ENCODE data around the gene SEZ6L.

Gene SEZ6L

GRCh38 chr22:26273011-26273675 is 103.9 kb downstream of the SEZ6L start:
- Histone ChIP-seq H3K4me1 (ENCODE audit: control insufficient read depth, insufficient read depth, low read length, poor library complexity, severe bottlenecking) (no peaks in the 10 kb centered on the region), H3K27ac (ENCODE audit: low read depth, low read length, severe bottlenecking) (no peak overlapping the region), H3K36me3 (ENCODE audit: control insufficient read depth, insufficient read depth, low read length) (no peaks in the 10 kb centered on the region), H3K4me3 (ENCODE audit: extremely low read depth, insufficient read depth, low read length, poor library complexity, severe bottlenecking) (no peak overlapping the region), H3K9me3 (ENCODE audit: control insufficient read depth, low read length) (no peaks in the 10 kb centered on the region)
- WGBS, 2 experiments (ENCODE audit: insufficient coverage in 2 of 2) = 91 to 96% methylated on average over 11 of the region's 12 CpGs

- H3K9me3 ChIP-seq (ENCODE audit: control insufficient read depth, low read length) = no peaks in the 10 kb centered on the region
- no peaks in the 10 kb centered on the region for H3K36me3 ChIP-seq (ENCODE audit: control insufficient read depth, insufficient read depth, low read length)
- no peaks in the 10 kb centered on the region for H3K4me1 ChIP-seq (ENCODE audit: control insufficient read depth, insufficient read depth, low read length, poor library complexity, severe bottlenecking)
- H3K27ac ChIP-seq (ENCODE audit: low read depth, low read length, severe bottlenecking) = no peak overlapping the region
- H3K4me3 ChIP-seq (ENCODE audit: extremely low read depth, insufficient read depth, low read length, poor library complexity, severe bottlenecking) = no peak overlapping the region
- WGBS, 2 experiments (ENCODE audit: insufficient coverage in 2 of 2) = 73 to 79% methylated on average over 9 of the region's 11 CpGs
Measured at GRCh38 chr22:26276529-26277160, 107.4 kb downstream of the SEZ6L start.

GRCh38 chr22:26281941-26282340 is 112.7 kb downstream of the SEZ6L start:
- Histone ChIP-seq H3K4me3 (ENCODE audit: extremely low read depth, insufficient read depth, low read length, poor library complexity, severe bottlenecking) (no peak overlapping the region), H3K36me3 (ENCODE audit: control insufficient read depth, insufficient read depth, low read length) (no peaks in the 10 kb centered on the region), H3K9me3 (ENCODE audit: control insufficient read depth, low read length) (no peaks in the 10 kb centered on the region), H3K4me1 (ENCODE audit: control insufficient read depth, insufficient read depth, low read length, poor library complexity, severe bottlenecking) (no peaks in the 10 kb centered on the region), H3K27ac (ENCODE audit: low read depth, low read length, severe bottlenecking) (no peak overlapping the region)
- WGBS, 2 experiments (ENCODE audit: insufficient coverage in 2 of 2) = 89% methylated on average over 3 of the region's 4 CpGs; no CpG with 5 or more reads in 1 of the 2 experiments

- WGBS, 2 experiments (ENCODE audit: insufficient coverage in 2 of 2) = no CpG with 5 or more reads among the region's 2 CpGs
- Histone ChIP-seq H3K36me3 (ENCODE audit: control insufficient read depth, insufficient read depth, low read length) (no peaks in the 10 kb centered on the region), H3K27ac (ENCODE audit: low read depth, low read length, severe bottlenecking) (no peak overlapping the region), H3K4me3 (ENCODE audit: extremely low read depth, insufficient read depth, low read length, poor library complexity, severe bottlenecking) (no peak overlapping the region), H3K9me3 (ENCODE audit: control insufficient read depth, low read length) (no peaks in the 10 kb centered on the region), H3K4me1 (ENCODE audit: control insufficient read depth, insufficient read depth, low read length, poor library complexity, severe bottlenecking) (no peaks in the 10 kb centered on the region)
Measured at GRCh38 chr22:26283330-26283729, 114.1 kb downstream of the SEZ6L start.

GRCh38 chr22:26285632-26286031 is 116.4 kb downstream of the SEZ6L start:
- H3K36me3 ChIP-seq (ENCODE audit: control insufficient read depth, insufficient read depth, low read length) = no peaks in the 10 kb centered on the region
- 75 to 78% methylated on average over 2 to 3 of the region's 5 CpGs for WGBS, 2 experiments (ENCODE audit: insufficient coverage in 2 of 2)
- H3K4me3 ChIP-seq (ENCODE audit: extremely low read depth, insufficient read depth, low read length, poor library complexity, severe bottlenecking) = no peak overlapping the region
- H3K27ac ChIP-seq (ENCODE audit: low read depth, low read length, severe bottlenecking) = no peak overlapping the region
- no peaks in the 10 kb centered on the region for H3K4me1 ChIP-seq (ENCODE audit: control insufficient read depth, insufficient read depth, low read length, poor library complexity, severe bottlenecking)
- no peaks in the 10 kb centered on the region for H3K9me3 ChIP-seq (ENCODE audit: control insufficient read depth, low read length)

- WGBS, 2 experiments (ENCODE audit: insufficient coverage in 2 of 2) = 86 to 92% methylated on average over 5 of the region's 10 CpGs
- no peaks in the 10 kb centered on the region for H3K4me1 ChIP-seq (ENCODE audit: control insufficient read depth, insufficient read depth, low read length, poor library complexity, severe bottlenecking)
- no peak overlapping the region for H3K27ac ChIP-seq (ENCODE audit: low read depth, low read length, severe bottlenecking)
- no peaks in the 10 kb centered on the region for H3K36me3 ChIP-seq (ENCODE audit: control insufficient read depth, insufficient read depth, low read length)
- H3K9me3 ChIP-seq (ENCODE audit: control insufficient read depth, low read length) = no peaks in the 10 kb centered on the region
- H3K4me3 ChIP-seq (ENCODE audit: extremely low read depth, insufficient read depth, low read length, poor library complexity, severe bottlenecking) = no peak overlapping the region
Measured at GRCh38 chr22:26286091-26286820, 117.0 kb downstream of the SEZ6L start.

GRCh38 chr22:26287382-26288225 is 118.3 kb downstream of the SEZ6L start:
- no peaks in the 10 kb centered on the region for H3K9me3 ChIP-seq (ENCODE audit: control insufficient read depth, low read length)
- no peaks in the 10 kb centered on the region for H3K36me3 ChIP-seq (ENCODE audit: control insufficient read depth, insufficient read depth, low read length)
- no peak overlapping the region for H3K27ac ChIP-seq (ENCODE audit: low read depth, low read length, severe bottlenecking)
- H3K4me1 ChIP-seq (ENCODE audit: control insufficient read depth, insufficient read depth, low read length, poor library complexity, severe bottlenecking) = no peaks in the 10 kb centered on the region
- no peak overlapping the region for H3K4me3 ChIP-seq (ENCODE audit: extremely low read depth, insufficient read depth, low read length, poor library complexity, severe bottlenecking)
- WGBS, 2 experiments (ENCODE audit: insufficient coverage in 2 of 2) = 95 to 98% methylated on average over 7 of the region's 7 CpGs

- H3K4me1 ChIP-seq (ENCODE audit: control insufficient read depth, insufficient read depth, low read length, poor library complexity, severe bottlenecking) = no peaks in the 10 kb centered on the region
- H3K9me3 ChIP-seq (ENCODE audit: control insufficient read depth, low read length) = no peaks in the 10 kb centered on the region
- H3K36me3 ChIP-seq (ENCODE audit: control insufficient read depth, insufficient read depth, low read length) = no peaks in the 10 kb centered on the region
- no peak overlapping the region for H3K4me3 ChIP-seq (ENCODE audit: extremely low read depth, insufficient read depth, low read length, poor library complexity, severe bottlenecking)
- H3K27ac ChIP-seq (ENCODE audit: low read depth, low read length, severe bottlenecking) = no peak overlapping the region
- 81 to 93% methylated on average over 13 of the region's 13 CpGs for WGBS, 2 experiments (ENCODE audit: insufficient coverage in 2 of 2)
Measured at GRCh38 chr22:26289611-26290101, 120.4 kb downstream of the SEZ6L start.

- Histone ChIP-seq H3K4me3 (ENCODE audit: extremely low read depth, insufficient read depth, low read length, poor library complexity, severe bottlenecking) (no peak overlapping the region), H3K4me1 (ENCODE audit: control insufficient read depth, insufficient read depth, low read length, poor library complexity, severe bottlenecking) (peaks cover 2% of the 10 kb centered on the region), H3K9me3 (ENCODE audit: control insufficient read depth, low read length) (no peaks in the 10 kb centered on the region), H3K36me3 (ENCODE audit: control insufficient read depth, insufficient read depth, low read length) (no peaks in the 10 kb centered on the region), H3K27ac (ENCODE audit: low read depth, low read length, severe bottlenecking) (no peak overlapping the region)
- WGBS, 2 experiments (ENCODE audit: insufficient coverage in 2 of 2) = 87% methylated on average over 10 to 14 of the region's 14 CpGs
Measured at GRCh38 chr22:26291940-26292666, 122.8 kb downstream of the SEZ6L start.

- Histone ChIP-seq H3K4me1 (ENCODE audit: control insufficient read depth, insufficient read depth, low read length, poor library complexity, severe bottlenecking) (peaks cover 2% of the 10 kb centered on the region), H3K4me3 (ENCODE audit: extremely low read depth, insufficient read depth, low read length, poor library complexity, severe bottlenecking) (no peak overlapping the region), H3K36me3 (ENCODE audit: control insufficient read depth, insufficient read depth, low read length) (no peaks in the 10 kb centered on the region), H3K9me3 (ENCODE audit: control insufficient read depth, low read length) (no peaks in the 10 kb centered on the region), H3K27ac (ENCODE audit: low read depth, low read length, severe bottlenecking) (no peak overlapping the region)
- 91 to 97% methylated on average over 11 to 12 of the region's 13 CpGs for WGBS, 2 experiments (ENCODE audit: insufficient coverage in 2 of 2)
Measured at GRCh38 chr22:26292667-26292995, 123.4 kb downstream of the SEZ6L start.

Measured in mesodermal cell (in vitro differentiated cells).